LNCAP (cell line): ENCODE data around the gene ZFYVE1.

Source experiments
- TF ChIP-seq, protein P1 (sequence below): fragments of 450-650 bp; IDR thresholded peaks from 2 replicates; pipeline ENCODE4 v1.5.1; 2017; ENCODE audit warnings: mild to moderate bottlenecking

Gene ZFYVE1

DNA sequence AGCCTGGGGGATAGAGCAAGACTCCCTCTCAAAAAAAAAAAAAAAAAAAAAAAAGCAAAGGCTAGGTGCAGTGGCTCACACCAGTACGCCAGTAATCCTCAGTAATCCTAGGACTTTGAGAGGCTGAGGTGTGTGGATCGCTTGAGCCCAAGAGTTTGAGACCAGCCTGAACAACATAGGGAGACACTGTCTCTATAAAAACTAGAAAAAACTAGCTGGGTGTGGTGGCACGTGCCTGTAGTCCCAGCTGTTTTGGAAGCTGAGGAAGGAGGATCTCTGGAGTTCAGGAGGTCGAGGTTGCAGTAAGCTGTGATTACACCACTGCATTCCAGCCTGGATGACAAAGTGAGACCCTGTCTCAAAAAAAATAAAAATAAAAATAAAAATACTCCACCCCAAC lies 22.5 kb upstream of the ZFYVE1 start:
- TF ChIP-seq, protein P1, sequence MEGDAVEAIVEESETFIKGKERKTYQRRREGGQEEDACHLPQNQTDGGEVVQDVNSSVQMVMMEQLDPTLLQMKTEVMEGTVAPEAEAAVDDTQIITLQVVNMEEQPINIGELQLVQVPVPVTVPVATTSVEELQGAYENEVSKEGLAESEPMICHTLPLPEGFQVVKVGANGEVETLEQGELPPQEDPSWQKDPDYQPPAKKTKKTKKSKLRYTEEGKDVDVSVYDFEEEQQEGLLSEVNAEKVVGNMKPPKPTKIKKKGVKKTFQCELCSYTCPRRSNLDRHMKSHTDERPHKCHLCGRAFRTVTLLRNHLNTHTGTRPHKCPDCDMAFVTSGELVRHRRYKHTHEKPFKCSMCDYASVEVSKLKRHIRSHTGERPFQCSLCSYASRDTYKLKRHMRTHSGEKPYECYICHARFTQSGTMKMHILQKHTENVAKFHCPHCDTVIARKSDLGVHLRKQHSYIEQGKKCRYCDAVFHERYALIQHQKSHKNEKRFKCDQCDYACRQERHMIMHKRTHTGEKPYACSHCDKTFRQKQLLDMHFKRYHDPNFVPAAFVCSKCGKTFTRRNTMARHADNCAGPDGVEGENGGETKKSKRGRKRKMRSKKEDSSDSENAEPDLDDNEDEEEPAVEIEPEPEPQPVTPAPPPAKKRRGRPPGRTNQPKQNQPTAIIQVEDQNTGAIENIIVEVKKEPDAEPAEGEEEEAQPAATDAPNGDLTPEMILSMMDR = no peak

DNA sequence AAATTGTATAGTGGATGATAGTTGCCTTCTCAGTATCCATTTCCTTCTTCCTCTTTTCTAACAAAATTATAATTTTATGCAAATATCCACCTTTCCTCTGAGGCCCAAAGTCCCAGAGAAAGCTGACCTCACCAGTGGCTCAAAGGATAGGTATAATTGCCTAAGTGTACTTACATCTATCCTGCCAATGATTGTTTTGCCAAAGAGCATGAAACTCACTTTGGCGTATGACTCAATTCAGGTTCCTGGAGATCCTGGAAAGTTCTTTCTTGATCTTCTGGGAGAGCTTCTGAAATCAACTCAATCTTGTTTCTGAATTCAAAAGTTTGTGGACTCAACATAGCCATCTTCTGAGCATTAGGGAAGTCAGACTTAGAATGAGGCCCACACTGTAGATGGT lies 20.9 kb upstream of the ZFYVE1 start:
- TF ChIP-seq, protein P1 = no peak

DNA sequence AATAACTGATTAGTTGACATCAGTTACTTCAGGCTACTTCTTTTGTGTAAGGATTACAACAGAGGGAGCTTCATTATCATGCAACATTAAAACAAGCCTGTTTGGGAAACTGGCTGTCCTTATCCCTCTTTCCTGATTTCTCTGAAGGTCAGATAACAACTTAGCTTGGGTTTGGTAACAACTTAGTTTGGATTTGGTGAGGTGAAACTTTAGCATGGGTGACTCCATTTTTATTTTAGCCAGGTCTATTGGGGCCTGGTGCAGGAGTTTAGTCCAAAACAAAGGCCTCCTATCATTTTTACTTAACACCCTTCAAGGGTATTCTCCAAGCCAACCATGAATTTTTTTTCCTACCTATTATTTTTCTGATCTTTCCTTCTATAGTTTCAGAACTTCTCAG lies 1.1 kb upstream of the ZFYVE1 start:
- TF ChIP-seq, protein P1 = no peak

DNA sequence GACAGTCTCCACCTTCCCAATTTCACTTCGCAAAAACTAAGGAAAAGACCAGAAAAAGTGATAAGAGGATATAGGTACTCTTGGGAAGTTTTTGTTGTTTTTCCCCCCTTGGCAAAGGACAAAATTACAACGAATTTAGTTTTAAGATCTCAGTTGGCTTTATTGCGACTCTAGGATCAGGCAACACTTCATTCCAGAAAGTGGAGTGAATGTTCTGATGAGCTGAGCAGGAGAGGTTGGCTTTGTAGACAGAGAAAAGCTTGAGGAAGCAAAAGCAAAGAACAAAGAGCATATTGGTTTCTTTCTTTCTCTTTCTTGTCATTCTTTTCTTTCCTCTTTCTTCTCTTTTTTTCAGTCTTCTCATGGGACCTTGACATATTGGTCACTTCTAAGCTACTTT lies 640 bp upstream of the ZFYVE1 start:
- TF ChIP-seq, protein P1 = no peak

DNA sequence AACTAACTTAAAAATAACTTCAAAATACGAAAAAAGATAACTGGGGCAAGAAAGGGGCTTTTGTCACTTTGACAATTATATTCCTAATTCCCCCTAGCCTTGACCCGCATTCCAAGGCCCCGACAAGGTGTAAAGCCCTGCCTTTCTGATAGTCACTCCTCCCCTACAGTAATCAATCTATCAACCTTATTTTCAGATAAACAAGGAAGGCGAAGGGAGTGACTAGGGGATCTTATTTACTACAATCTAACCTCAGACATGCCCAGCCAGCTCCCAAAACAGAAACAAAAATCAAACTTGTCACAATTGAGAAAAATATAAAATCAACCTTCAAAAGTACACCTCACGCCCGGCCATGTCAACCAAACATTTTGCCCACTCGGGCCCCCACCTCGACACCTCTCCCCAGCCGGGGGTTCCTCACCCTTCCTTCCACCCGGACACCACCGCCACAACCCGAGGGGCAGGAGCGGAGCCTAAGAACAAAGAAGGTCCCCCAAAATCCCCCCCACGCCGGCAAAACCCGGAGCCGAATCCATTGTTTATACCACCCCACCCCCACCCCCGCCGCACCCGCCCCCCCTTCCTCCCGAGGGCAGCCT lies 562 bp downstream of the ZFYVE1 start:
- TF ChIP-seq, protein P1 = no peak

DNA sequence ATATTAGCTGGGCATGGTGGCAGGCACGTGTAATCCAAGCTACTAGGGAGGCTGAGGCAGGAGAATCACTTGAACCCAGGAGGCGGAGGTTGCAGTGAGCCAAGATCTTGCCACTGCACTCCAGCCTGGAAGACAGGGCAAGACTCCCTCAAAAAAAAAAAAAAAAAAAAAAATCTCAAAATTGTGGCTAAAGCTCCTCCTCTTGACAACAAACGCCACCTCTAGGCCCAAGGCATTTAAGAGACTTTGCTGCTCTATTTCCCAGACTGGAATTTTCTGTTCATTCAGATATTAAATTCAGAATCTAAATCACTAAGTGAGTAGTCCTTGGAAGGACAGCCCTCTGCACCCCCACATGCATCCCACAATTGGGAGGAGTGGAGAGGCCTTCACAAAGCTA lies 1.4 kb downstream of the ZFYVE1 start:
- TF ChIP-seq, protein P1 = no peak

DNA sequence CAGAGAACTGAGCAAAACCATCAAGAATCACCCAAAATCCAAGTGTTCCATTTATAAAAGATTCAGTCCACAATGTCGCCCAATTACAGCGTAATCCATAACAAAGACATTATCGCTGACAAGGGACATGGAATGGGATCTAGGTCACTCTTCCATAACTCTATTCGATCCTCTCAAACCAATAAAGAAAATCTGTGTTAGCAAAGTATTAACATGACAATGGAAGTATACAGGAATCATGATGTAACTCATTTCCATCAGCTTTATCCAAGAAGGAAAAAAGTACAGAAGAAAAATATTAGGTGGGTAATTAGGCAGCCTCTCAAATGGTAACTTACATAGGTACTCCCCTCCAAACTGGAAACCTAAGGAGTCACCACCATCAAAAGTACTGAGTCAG lies 4.9 kb downstream of the ZFYVE1 start:
- TF ChIP-seq, protein P1 = no peak

DNA sequence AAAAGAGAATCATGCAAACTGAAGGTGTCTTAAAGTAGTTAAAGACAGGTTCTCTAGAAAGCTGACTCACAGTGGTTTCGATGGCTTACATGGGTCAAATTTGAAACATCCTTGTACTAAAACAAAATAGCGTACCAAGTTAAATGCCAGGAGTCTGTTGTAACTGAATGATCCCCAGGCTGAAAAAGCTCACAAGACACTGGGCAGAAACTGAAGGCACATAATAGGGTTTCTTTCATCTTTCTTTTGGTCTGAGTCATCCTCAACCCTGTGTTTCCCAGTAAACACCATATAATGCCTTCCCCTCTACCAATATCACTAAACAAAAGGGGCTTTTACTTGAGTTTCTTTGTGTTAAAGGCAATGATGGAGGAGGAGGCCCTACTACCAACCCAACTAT lies 12.8 kb downstream of the ZFYVE1 start:
- TF ChIP-seq, protein P1 = no peak
